ENCODE measurements around the gene TMEM255B. TPM values are rescaled to one million over a fixed set of nuclear protein-coding genes. Genes with fewer than 3 reads are reported as not detected.
A peak's percentile ranks its signal among the peaks of the same experiment; 100 is the strongest.

Gene TMEM255B
- total RNA-seq, 1 donor from 2014 or later, result 7.4 TPM

- no peak for TF ChIP-seq CTCF (conservative IDR thresholded peaks at IDR 0.05; ENCODE audit: low read depth, low read length)
- DNase-seq (ENCODE audit: low read depth), result no peak
- no peak overlapping the region for H3K4me3 ChIP-seq (ENCODE audit: low read depth, low read length)
Observed at GRCh38 chr13:113817860-113818691, 59.0 kb downstream of the TMEM255B start.

DNA sequence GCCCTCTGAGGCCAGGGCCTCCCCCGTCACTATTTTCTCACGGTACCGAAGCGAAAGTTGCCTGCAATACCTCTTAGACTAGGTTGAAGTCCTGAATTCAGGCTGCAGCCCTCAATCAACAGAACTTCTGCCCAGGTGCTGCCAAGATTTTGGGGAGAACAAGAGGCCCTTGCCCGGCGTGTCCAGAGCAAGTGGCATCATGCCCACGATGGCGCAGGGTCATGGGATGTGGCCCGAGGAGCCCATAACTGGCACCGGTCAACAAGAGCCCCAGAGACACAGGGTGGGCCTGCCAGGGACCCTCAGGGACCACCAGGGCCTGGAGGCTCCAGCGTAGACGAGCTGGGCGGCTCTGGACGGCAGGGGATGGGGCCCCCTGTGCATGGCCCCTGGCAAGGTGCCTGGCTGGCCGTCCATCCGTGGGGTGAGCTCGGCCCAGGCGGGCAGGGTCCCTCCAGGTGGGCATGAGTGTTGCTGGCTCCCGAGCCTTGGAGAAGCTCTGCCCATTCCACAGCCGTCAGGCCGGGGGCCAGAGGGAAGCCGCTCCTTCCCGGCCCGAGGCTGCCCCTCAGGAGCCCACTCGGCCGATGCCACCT, 59.8 kb downstream of the TMEM255B start:
- no peak overlapping the region for H3K4me3 ChIP-seq (ENCODE audit: low read depth, low read length)
- no peak for DNase-seq (ENCODE audit: low read depth)
- no peak for TF ChIP-seq CTCF (conservative IDR thresholded peaks at IDR 0.05; ENCODE audit: low read depth, low read length)

GRCh38 chr13:113819341-113819730, 60.3 kb downstream of the TMEM255B start:
- no peak for TF ChIP-seq CTCF (conservative IDR thresholded peaks at IDR 0.05; ENCODE audit: low read depth, low read length)
- DNase-seq (ENCODE audit: low read depth), result no peak
- no peak overlapping the region for H3K4me3 ChIP-seq (ENCODE audit: low read depth, low read length)

- no peak for TF ChIP-seq CTCF (conservative IDR thresholded peaks at IDR 0.05; ENCODE audit: low read depth, low read length)
- DNase-seq (ENCODE audit: low read depth), result no peak
- no peak overlapping the region for H3K4me3 ChIP-seq (ENCODE audit: low read depth, low read length)
Observed at GRCh38 chr13:113819731-113820715, 61.0 kb downstream of the TMEM255B start.

DNA sequence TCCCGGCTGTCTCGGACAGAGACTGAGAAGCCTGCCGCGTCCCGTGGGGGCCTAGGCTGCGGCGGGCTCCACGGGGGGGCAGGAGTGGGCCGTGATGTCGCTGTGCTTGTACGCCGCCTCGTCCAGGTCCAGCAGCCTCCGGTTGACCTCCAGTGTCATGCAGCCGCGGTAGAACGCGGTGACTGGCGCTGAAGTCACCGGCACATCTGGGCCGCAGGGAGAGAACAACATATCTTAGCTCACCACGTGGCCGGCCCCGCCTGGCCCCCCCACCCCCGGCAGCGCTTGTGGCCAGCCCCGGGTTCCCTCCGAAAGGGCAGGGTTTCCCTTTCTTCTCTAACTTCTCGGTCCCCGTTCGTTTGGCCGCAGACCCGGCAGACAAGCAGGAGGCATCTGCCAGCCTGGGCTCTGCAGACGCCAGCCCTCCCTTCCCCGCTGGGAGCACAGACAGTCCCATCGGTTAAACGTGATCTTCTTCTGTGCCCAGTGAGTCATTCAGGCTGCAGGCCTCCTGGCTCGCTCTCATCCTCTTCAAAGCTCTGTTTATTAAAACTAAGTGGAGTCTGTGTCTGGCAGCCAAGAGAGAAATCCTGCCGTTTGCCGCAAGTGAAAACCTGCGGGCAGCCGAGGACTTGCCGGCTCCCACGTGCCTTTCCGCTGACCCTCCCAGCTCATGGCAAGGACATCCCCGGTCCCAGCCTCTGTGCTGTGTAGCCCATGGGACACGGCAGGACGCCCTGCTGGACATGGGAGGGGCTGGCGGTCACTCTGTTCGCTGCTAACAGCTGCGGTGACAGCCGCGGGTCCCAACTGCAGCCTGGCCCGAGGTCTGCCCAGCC, 62.0 kb downstream of the TMEM255B start:
- TF ChIP-seq CTCF (conservative IDR thresholded peaks at IDR 0.05; ENCODE audit: low read depth, low read length), result peak; percentile 29
- peak; percentile 40 for DNase-seq (ENCODE audit: low read depth)
- peak overlapping the region; percentile 27 for H3K4me3 ChIP-seq (ENCODE audit: low read depth, low read length)

GRCh38 chr13:113821847-113822246, 62.8 kb downstream of the TMEM255B start:
- no peak for TF ChIP-seq CTCF (conservative IDR thresholded peaks at IDR 0.05; ENCODE audit: low read depth, low read length)
- DNase-seq (ENCODE audit: low read depth), result no peak
- H3K4me3 ChIP-seq (ENCODE audit: low read depth, low read length), result no peak overlapping the region
